Heart left ventricle (tissue), 13 donors: ENCODE results near the gene SDHD.

ENCODE experiments used
- POLR2A ChIP-seq, 2 donors: fragments of 450-650 bp; IDR thresholded peaks; one replicate each; pipeline ENCODE4 v1.6.1; 2017; ENCODE audit warnings: antibody characterized with exemption in 2 of 2, mild to moderate bottlenecking in 2 of 2, moderate library complexity in 2 of 2
- TF ChIP-seq, protein P1 (sequence below), 12 donors: fragments of 200-600 bp; sonication (generic) in 4 of 12; IDR thresholded peaks; one replicate each; pipeline versions ENCODE4 v1.5.0 to v1.8.0; 2018 to 2022; ENCODE audit warnings: antibody characterized with exemption in 12 of 12, mild to moderate bottlenecking in 5 of 12
- donor health status: ischemic (EF 13 %, LVEDD 7.1; RV severe dilation, severe dysfunction).
- donor health status: DM: no; HTN: yes; CAD: no.
- donor health status: DM: no; HTN: no; CAD: no.
- donor health status: ischemic (EF 25% LVEDD 6.9; RV normal size, moderate dysfunction).
- donor health status: ischemic (EF 25% LVEDD 5.7; RV mildly dilated, moderate dysfunction).
- donor health status: ischemic (EF 35%, LVEDD 5.7; RV mildly dilated, moderate dysfunction).
- donor health status: nonischemic (EF 11% LVEDD 7.7; RV severe dilation, severe dysfunction).
- donor health status: DM: yes; HTN: yes; CAD: no.
- donor health status: PGD.
- donor health status: ischemic (EF 29% LVEDD 5.4; RV normal size, mild dysfunction).
- donor health status: nonischemic (EF 23%, LVEDD 6.1; RV moderate dilation, normal function).

GRCh38 chr11:112143597-112143996 lies 56.9 kb downstream of the SDHD start:
- TF ChIP-seq, protein P1, sequence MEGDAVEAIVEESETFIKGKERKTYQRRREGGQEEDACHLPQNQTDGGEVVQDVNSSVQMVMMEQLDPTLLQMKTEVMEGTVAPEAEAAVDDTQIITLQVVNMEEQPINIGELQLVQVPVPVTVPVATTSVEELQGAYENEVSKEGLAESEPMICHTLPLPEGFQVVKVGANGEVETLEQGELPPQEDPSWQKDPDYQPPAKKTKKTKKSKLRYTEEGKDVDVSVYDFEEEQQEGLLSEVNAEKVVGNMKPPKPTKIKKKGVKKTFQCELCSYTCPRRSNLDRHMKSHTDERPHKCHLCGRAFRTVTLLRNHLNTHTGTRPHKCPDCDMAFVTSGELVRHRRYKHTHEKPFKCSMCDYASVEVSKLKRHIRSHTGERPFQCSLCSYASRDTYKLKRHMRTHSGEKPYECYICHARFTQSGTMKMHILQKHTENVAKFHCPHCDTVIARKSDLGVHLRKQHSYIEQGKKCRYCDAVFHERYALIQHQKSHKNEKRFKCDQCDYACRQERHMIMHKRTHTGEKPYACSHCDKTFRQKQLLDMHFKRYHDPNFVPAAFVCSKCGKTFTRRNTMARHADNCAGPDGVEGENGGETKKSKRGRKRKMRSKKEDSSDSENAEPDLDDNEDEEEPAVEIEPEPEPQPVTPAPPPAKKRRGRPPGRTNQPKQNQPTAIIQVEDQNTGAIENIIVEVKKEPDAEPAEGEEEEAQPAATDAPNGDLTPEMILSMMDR (IDR thresholded peaks at IDR 0.05), result no peak
- TF ChIP-seq POLR2A (IDR thresholded peaks at IDR 0.05), result no peak
